Panc1 (cell line): Measurements from ENCODE around the gene KATNA1. TPM values are rescaled to one million over a fixed set of nuclear protein-coding genes. Genes with fewer than 3 reads are reported as not detected.
"Not testable (repeated sequence)": the region's sequence is repeated elsewhere in the genome, so short reads cannot be mapped to it uniquely, and the experiment has no call there.

Experiments used
- ATAC-seq: fragments of 200-7000 bp; cut with Tn5 transposase; 2 replicates; pipeline ENCODE4 v1.9.1; 2020; ENCODE audit warnings: mild to moderate bottlenecking, moderate library complexity
- BruUV-seq: library from RNA; stranded (reverse); fragments of 400-500 nt; replicated peaks from 2 replicates; lab custom pipeline; 2021; lab: Mats Ljungman, UMichigan
- CTCF ChIA-PET: fragments of 300-600 bp; sonication (Branson Sonifier 250); formaldehyde crosslinking; loops from one replicate; lab custom pipeline; 2022; ENCODE audit warnings: antibody characterized with exemption; lab: Charles Lee
- POLR2A ChIA-PET: fragments of 300-600 bp; sonication (Branson Sonifier 250); formaldehyde crosslinking; loops from one replicate; lab custom pipeline; 2022; ENCODE audit warnings: antibody characterized with exemption; lab: Charles Lee
- DNase-seq: peaks from one replicate; pipeline ENCODE4 v3.0.0-alpha.2; 2010; ENCODE audit warnings: low read depth, low spot score
- H3K27ac ChIP-seq: 2 replicates; pipeline ENCODE4 v1.5.1; 2011; ENCODE audit warnings: mild to moderate bottlenecking, low read length, inconsistent platforms
- H3K27me3 ChIP-seq: fragments of 200-500 bp; sonication (Bioruptor generic); 2 replicates; pipeline ENCODE4 v1.6.0; 2014; ENCODE audit warnings: low read length, inconsistent platforms; ENCODE audit not compliant: control insufficient read depth, insufficient read depth
- H3K36me3 ChIP-seq: fragments of 200-500 bp; sonication (Bioruptor generic); 2 replicates; pipeline ENCODE4 v1.5.1; 2014; ENCODE audit warnings: inconsistent platforms, mild to moderate bottlenecking, low read length, moderate library complexity; ENCODE audit not compliant: control insufficient read depth, insufficient read depth
- H3K4me1 ChIP-seq: 2 replicates; pipeline ENCODE4 v1.5.1; 2011; ENCODE audit warnings: inconsistent platforms, mild to moderate bottlenecking, low read length, moderate library complexity; ENCODE audit not compliant: control insufficient read depth, insufficient read depth
- H3K4me3 ChIP-seq, 2 experiments: 2 replicates each; pipeline ENCODE4 v1.5.1; 2011 to 2012; ENCODE audit warnings: low read depth in 2 of 2, low read length in 2 of 2, mild to moderate bottlenecking in 2 of 2, inconsistent platforms in 1 of 2, moderate library complexity in 1 of 2
- H3K9me3 ChIP-seq: fragments of 200-500 bp; sonication (Bioruptor generic); 2 replicates; pipeline ENCODE4 v1.5.1; 2014; ENCODE audit warnings: low read depth, mild to moderate bottlenecking, inconsistent platforms, low read length, moderate library complexity; ENCODE audit not compliant: control insufficient read depth, insufficient read depth
- CTCF ChIP-seq: fragments of 450-650 bp; IDR thresholded peaks from 2 replicates; pipeline ENCODE4 v1.5.1; 2017; ENCODE audit warnings: mild to moderate bottlenecking
- POLR2AphosphoS5 ChIP-seq: IDR thresholded peaks from 2 replicates; pipeline ENCODE4 v1.6.1; 2012; ENCODE audit warnings: mild to moderate bottlenecking, low read depth, low read length, moderate library complexity
- REST ChIP-seq, 2 experiments: IDR thresholded peaks; 2 replicates each; pipeline ENCODE4 v1.6.1; 2011 to 2012; ENCODE audit warnings: low read depth in 2 of 2, control low read depth in 1 of 2, low read length in 1 of 2, mild to moderate bottlenecking in 1 of 2, moderate library complexity in 1 of 2; ENCODE audit not compliant: insufficient read depth in 1 of 2
- SIN3A ChIP-seq: IDR thresholded peaks from 2 replicates; pipeline ENCODE4 v1.6.1; 2012; ENCODE audit warnings: low read depth, mild to moderate bottlenecking, low read length, moderate library complexity, borderline replicate concordance; ENCODE audit not compliant: insufficient read depth
- TCF7L2 ChIP-seq: IDR thresholded peaks from 2 replicates; pipeline ENCODE4 v1.6.1; 2011; ENCODE audit warnings: mild to moderate bottlenecking, low read depth, low read length, inconsistent platforms
- in situ Hi-C: cut with HindIII; loops from 2 replicates; pipeline ENCODE4 v1.10.0; 2016; ENCODE audit warnings: low sequenced_read_pairs, low pct_unique_long_range_greater_than_20kb
- intact Hi-C: fragments of 100-400 bp; cut with micrococcal nuclease; formaldehyde crosslinking; loops from one replicate; pipeline ENCODE4 v1.10.0; 2022; ENCODE audit not compliant: unreplicated experiment
- total RNA-seq: library from RNA; stranded (reverse); gene quantifications from one replicate; pipeline ENCODE4 v1.2.1, GENCODE V29; 2021; ENCODE audit not compliant: unreplicated experiment

Gene KATNA1
- total RNA-seq, 1 experiment from 2014 or later: 19.7 TPM

GRCh38 chr6:149683256-149683859, 34.8 kb upstream of the KATNA1 start:
- Histone ChIP-seq H3K36me3 (peaks cover 16% of the 10 kb centered on the region), H3K9me3 (no peaks in the 10 kb centered on the region), H3K27me3 (no peaks in the 10 kb centered on the region), H3K4me3 (no peak overlapping the region), H3K4me1 (no peaks in the 10 kb centered on the region), H3K27ac (no peak overlapping the region)
- POLR2A ChIA-PET: no interaction called here
- in situ Hi-C loops (no loop called here), intact Hi-C loops (no loop called here)
- no peak for DNase-seq
- TF ChIP-seq POLR2AphosphoS5: no peak
- TF ChIP-seq TCF7L2: no peak
- TF ChIP-seq SIN3A: no peak
- no peak for TF ChIP-seq REST (IDR thresholded peaks at IDR 0.05; ENCODE audit: insufficient read depth in 1 of 2, low read depth in 2 of 2, low read length in 1 of 2)
- TF ChIP-seq CTCF: no peak
- ATAC-seq: no peak
- BruUV-seq: TSS peak; percentile 26
- CTCF ChIA-PET: no interaction called here

DNA sequence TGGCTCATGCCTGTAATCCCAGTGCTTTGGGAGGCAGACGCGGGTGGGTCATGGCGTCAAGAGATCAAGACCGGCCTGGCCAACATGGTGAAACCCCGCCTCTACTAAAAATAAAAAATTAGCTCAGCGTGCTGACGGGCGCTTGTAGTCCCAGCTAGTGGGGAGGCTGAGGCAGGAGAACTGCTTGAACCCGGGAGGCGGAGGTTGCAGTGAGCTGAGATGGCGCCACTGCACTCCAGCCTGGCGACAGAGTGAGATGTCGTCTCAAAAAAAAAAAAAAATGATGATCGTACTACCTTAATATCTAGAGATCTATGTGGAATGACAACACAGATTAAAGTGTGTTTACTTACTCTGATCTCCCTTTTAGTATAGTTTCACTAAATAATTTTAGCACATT, 33.3 kb upstream of the KATNA1 start:
- CTCF ChIA-PET, intact Hi-C loops, H3K9me3 ChIP-seq, in situ Hi-C loops, BruUV-seq, ATAC-seq, POLR2A ChIA-PET, DNase-seq, H3K27ac ChIP-seq, H3K4me1 ChIP-seq, H3K4me3 ChIP-seq, H3K27me3 ChIP-seq: not testable (repeated sequence)
- peaks cover 16% of the 10 kb centered on the region for H3K36me3 ChIP-seq

GRCh38 chr6:149681209-149681608, 32.7 kb upstream of the KATNA1 start:
- ChIA-PET POLR2A (no interaction called here), CTCF (no interaction called here)
- no peak overlapping the region for H3K4me3 ChIP-seq
- intact Hi-C loops: no loop called here
- TF ChIP-seq REST (IDR thresholded peaks at IDR 0.05; ENCODE audit: insufficient read depth in 1 of 2, low read depth in 2 of 2, low read length in 1 of 2) (no peak), TCF7L2 (no peak), SIN3A (no peak), POLR2AphosphoS5 (no peak), CTCF (no peak)
- no peak overlapping the region for H3K27ac ChIP-seq
- no TSS peak for BruUV-seq
- in situ Hi-C loops: no loop called here
- DNase-seq (no peak), ATAC-seq (no peak)
- no peaks in the 10 kb centered on the region for H3K27me3 ChIP-seq
- H3K9me3 ChIP-seq: no peaks in the 10 kb centered on the region
- H3K36me3 ChIP-seq: peaks cover 16% of the 10 kb centered on the region
- H3K4me1 ChIP-seq: no peaks in the 10 kb centered on the region
